ENCODE data around the gene CFHR4. TPM values are rescaled to one million over a fixed set of nuclear protein-coding genes. Genes with fewer than 3 reads are reported as not detected.
"Not testable (repeated sequence)": the region's sequence is repeated elsewhere in the genome, so short reads cannot be mapped to it uniquely, and the experiment has no call there.

The CFHR4 gene
- total RNA-seq, 5 donors from 2014 or later (not counting 1 experiment from before 2014, with no cell fraction given), result not detected

- POLR2A ChIA-PET, result interaction anchor here in 1 of 2 donors (0.6 kb wide), 1 partner anchor 267 kb away, joined by 4 read pairs; no protein-coding TSS in a partner anchor
Observed at GRCh38 chr1:196891251-196891650, 3.4 kb downstream of the CFHR4 start.

GRCh38 chr1:196896355-196896754, 8.5 kb downstream of the CFHR4 start:
- Histone ChIP-seq H3K9me3 (no peaks in the 10 kb centered on the region), H3K36me3 (ENCODE audit: control insufficient read depth in 2 of 2, extremely low read depth in 1 of 2, insufficient read depth in 1 of 2, low read length in 1 of 2) (no peaks in the 10 kb centered on the region), H3K27ac (ENCODE audit: low read length) (no peak overlapping the region), H3K4me3 (ENCODE audit: control insufficient read depth in 1 of 2, extremely low read depth in 1 of 2, low read length in 1 of 2) (no peak overlapping the region), H3K27me3 (replicated peaks in 1 of 2; ENCODE audit: control insufficient read depth in 2 of 2, extremely low read depth in 1 of 2, insufficient read depth in 2 of 2, low read length in 1 of 2) (peaks cover 0 to 5% of the 10 kb centered on the region in 2 experiments), H3K4me1 (ENCODE audit: control insufficient read depth in 1 of 2, extremely low read depth in 1 of 2, insufficient read depth in 2 of 2, low read length in 2 of 2) (no peaks in the 10 kb centered on the region)
- 100% methylated on average over 2 of the region's 8 CpGs for WGBS (ENCODE audit: insufficient coverage)
- ChIA-PET CTCF (no interaction called here), POLR2A (no interaction called here)
- Mint-ChIP-seq H3K36me3 (no peaks in the 10 kb centered on the region), H3K27me3 (peaks cover 18 to 21% of the 10 kb centered on the region in 2 donors), H3K9me3 (no peaks in the 10 kb centered on the region), H3K27ac (no peak overlapping the region), H3K4me1 (no peaks in the 10 kb centered on the region), H3K4me3 (no peak overlapping the region)
- DNase-seq (no peak), ATAC-seq (replicated peaks in 1 of 4) (no peak)

More at GRCh38 chr1:196891251-196891650, 3.4 kb downstream of the CFHR4 start:
- H3K9me3 ChIP-seq, result no peaks in the 10 kb centered on the region
- H3K4me3 ChIP-seq (ENCODE audit: control insufficient read depth in 1 of 2, extremely low read depth in 1 of 2, low read length in 1 of 2), result no peak overlapping the region
- Mint-ChIP-seq H3K27ac (no peak overlapping the region), H3K4me3 (no peak overlapping the region), H3K9me3 (peaks cover 0 to 7% (median 0%) of the 10 kb centered on the region in 3 donors), H3K36me3 (no peaks in the 10 kb centered on the region), H3K4me1 (no peaks in the 10 kb centered on the region), H3K27me3 (no peaks in the 10 kb centered on the region)
- DNase-seq (no peak), ATAC-seq (replicated peaks in 1 of 4) (no peak)
- no peaks in the 10 kb centered on the region for H3K27me3 ChIP-seq (replicated peaks in 1 of 2; ENCODE audit: control insufficient read depth in 2 of 2, extremely low read depth in 1 of 2, insufficient read depth in 2 of 2, low read length in 1 of 2)
- CTCF ChIA-PET, result no interaction called here
- H3K4me1 ChIP-seq (ENCODE audit: control insufficient read depth in 1 of 2, extremely low read depth in 1 of 2, insufficient read depth in 2 of 2, low read length in 2 of 2), result no peaks in the 10 kb centered on the region
- no CpG with 5 or more reads among the region's 6 CpGs for WGBS (ENCODE audit: insufficient coverage)
- H3K27ac ChIP-seq (ENCODE audit: low read length), result no peak overlapping the region
- H3K36me3 ChIP-seq (ENCODE audit: control insufficient read depth in 2 of 2, extremely low read depth in 1 of 2, insufficient read depth in 1 of 2, low read length in 1 of 2), result no peaks in the 10 kb centered on the region

GRCh38 chr1:196897158-196897828, 9.4 kb downstream of the CFHR4 start:
- Mint-ChIP-seq H3K27me3 (peaks cover 18 to 21% of the 10 kb centered on the region in 2 donors), H3K27ac (no peak overlapping the region), H3K36me3 (no peaks in the 10 kb centered on the region), H3K9me3 (no peaks in the 10 kb centered on the region), H3K4me1 (no peaks in the 10 kb centered on the region), H3K4me3 (no peak overlapping the region)
- Histone ChIP-seq H3K36me3 (ENCODE audit: control insufficient read depth in 2 of 2, extremely low read depth in 1 of 2, insufficient read depth in 1 of 2, low read length in 1 of 2) (no peaks in the 10 kb centered on the region), H3K27me3 (replicated peaks in 1 of 2; ENCODE audit: control insufficient read depth in 2 of 2, extremely low read depth in 1 of 2, insufficient read depth in 2 of 2, low read length in 1 of 2) (peaks cover 0 to 5% of the 10 kb centered on the region in 2 experiments), H3K27ac (ENCODE audit: low read length) (no peak overlapping the region), H3K4me1 (ENCODE audit: control insufficient read depth in 1 of 2, extremely low read depth in 1 of 2, insufficient read depth in 2 of 2, low read length in 2 of 2) (no peaks in the 10 kb centered on the region), H3K9me3 (no peaks in the 10 kb centered on the region), H3K4me3 (ENCODE audit: control insufficient read depth in 1 of 2, extremely low read depth in 1 of 2, low read length in 1 of 2) (no peak overlapping the region)
- POLR2A ChIA-PET, result no interaction called here
- DNase-seq (no peak), ATAC-seq (replicated peaks in 1 of 4) (no peak)
- CTCF ChIA-PET, result no interaction called here
- WGBS (ENCODE audit: insufficient coverage), result 45% methylated on average over 19 of the region's 26 CpGs

- POLR2A ChIA-PET, result no interaction called here
- DNase-seq (no peak), ATAC-seq (replicated peaks in 1 of 4) (no peak)
- WGBS (ENCODE audit: insufficient coverage), result no CpG with 5 or more reads among the region's 2 CpGs
- Mint-ChIP-seq H3K27me3 (peaks cover 16 to 18% of the 10 kb centered on the region in 2 donors), H3K4me3 (no peak overlapping the region), H3K4me1 (no peaks in the 10 kb centered on the region), H3K9me3 (no peaks in the 10 kb centered on the region), H3K36me3 (no peaks in the 10 kb centered on the region), H3K27ac (no peak overlapping the region)
- CTCF ChIA-PET, result no interaction called here
- Histone ChIP-seq H3K27me3 (replicated peaks in 1 of 2; ENCODE audit: control insufficient read depth in 2 of 2, extremely low read depth in 1 of 2, insufficient read depth in 2 of 2, low read length in 1 of 2) (peaks cover 0 to 4% of the 10 kb centered on the region in 2 experiments), H3K36me3 (ENCODE audit: control insufficient read depth in 2 of 2, extremely low read depth in 1 of 2, insufficient read depth in 1 of 2, low read length in 1 of 2) (no peaks in the 10 kb centered on the region), H3K4me1 (ENCODE audit: control insufficient read depth in 1 of 2, extremely low read depth in 1 of 2, insufficient read depth in 2 of 2, low read length in 2 of 2) (no peaks in the 10 kb centered on the region), H3K9me3 (no peaks in the 10 kb centered on the region), H3K27ac (ENCODE audit: low read length) (no peak overlapping the region), H3K4me3 (ENCODE audit: control insufficient read depth in 1 of 2, extremely low read depth in 1 of 2, low read length in 1 of 2) (no peak overlapping the region)
Observed at GRCh38 chr1:196902344-196902743, 14.5 kb downstream of the CFHR4 start.

GRCh38 chr1:196910215-196910614, 22.4 kb downstream of the CFHR4 start:
- H3K9me3 Mint-ChIP-seq, result no peaks in the 10 kb centered on the region
- no peaks in the 10 kb centered on the region for H3K4me1 Mint-ChIP-seq
- no CpG with 5 or more reads among the region's 2 CpGs for WGBS (ENCODE audit: insufficient coverage)

GRCh38 chr1:196912283-196912682, 24.4 kb downstream of the CFHR4 start:
- H3K4me3 ChIP-seq (ENCODE audit: control insufficient read depth in 1 of 2, extremely low read depth in 1 of 2, low read length in 1 of 2); H3K9me3 Mint-ChIP-seq; H3K36me3 ChIP-seq (ENCODE audit: control insufficient read depth in 2 of 2, extremely low read depth in 1 of 2, insufficient read depth in 1 of 2, low read length in 1 of 2); H3K4me3 Mint-ChIP-seq; H3K4me1 Mint-ChIP-seq; H3K36me3 Mint-ChIP-seq; DNase-seq; POLR2A ChIA-PET; H3K9me3 ChIP-seq; H3K27ac ChIP-seq (ENCODE audit: low read length); ATAC-seq (replicated peaks in 1 of 4); H3K27me3 ChIP-seq (replicated peaks in 1 of 2; ENCODE audit: control insufficient read depth in 2 of 2, extremely low read depth in 1 of 2, insufficient read depth in 2 of 2, low read length in 1 of 2); H3K27ac Mint-ChIP-seq; H3K27me3 Mint-ChIP-seq; H3K4me1 ChIP-seq (ENCODE audit: control insufficient read depth in 1 of 2, extremely low read depth in 1 of 2, insufficient read depth in 2 of 2, low read length in 2 of 2): not testable (repeated sequence)
- WGBS (ENCODE audit: insufficient coverage), result 50% methylated on average over 2 of the region's 5 CpGs
- CTCF ChIA-PET, result interaction anchor here in 1 of 2 donors (0.6 kb wide), 1 partner anchor 18 kb away, joined by 3 read pairs; no protein-coding TSS in a partner anchor

More at GRCh38 chr1:196910215-196910614, 22.4 kb downstream of the CFHR4 start:
- H3K4me3 Mint-ChIP-seq, result no peak overlapping the region
- H3K9me3 ChIP-seq, result no peaks in the 10 kb centered on the region
- H3K4me1 ChIP-seq (ENCODE audit: control insufficient read depth in 1 of 2, extremely low read depth in 1 of 2, insufficient read depth in 2 of 2, low read length in 2 of 2), result no peaks in the 10 kb centered on the region
- H3K27me3 Mint-ChIP-seq, result no peaks in the 10 kb centered on the region
- no peak overlapping the region for H3K27ac ChIP-seq (ENCODE audit: low read length)
- DNase-seq, result no peak
- H3K27me3 ChIP-seq (replicated peaks in 1 of 2; ENCODE audit: control insufficient read depth in 2 of 2, extremely low read depth in 1 of 2, insufficient read depth in 2 of 2, low read length in 1 of 2), result no peaks in the 10 kb centered on the region
- no peak overlapping the region for H3K4me3 ChIP-seq (ENCODE audit: control insufficient read depth in 1 of 2, extremely low read depth in 1 of 2, low read length in 1 of 2)
- no peak overlapping the region for H3K27ac Mint-ChIP-seq
- ChIA-PET CTCF (no interaction called here), POLR2A (no interaction called here)
- H3K36me3 ChIP-seq (ENCODE audit: control insufficient read depth in 2 of 2, extremely low read depth in 1 of 2, insufficient read depth in 1 of 2, low read length in 1 of 2), result no peaks in the 10 kb centered on the region
- H3K36me3 Mint-ChIP-seq, result no peaks in the 10 kb centered on the region
- no peak for ATAC-seq (replicated peaks in 1 of 4)
